ENCODE data around the gene TACC2. TPM values are rescaled to one million over a fixed set of nuclear protein-coding genes. Genes with fewer than 3 reads are reported as not detected.

TACC2 gene
- total RNA-seq, 4 donors from 2014 or later = 31.0 to 52.5 (median 42.2) TPM

DNA sequence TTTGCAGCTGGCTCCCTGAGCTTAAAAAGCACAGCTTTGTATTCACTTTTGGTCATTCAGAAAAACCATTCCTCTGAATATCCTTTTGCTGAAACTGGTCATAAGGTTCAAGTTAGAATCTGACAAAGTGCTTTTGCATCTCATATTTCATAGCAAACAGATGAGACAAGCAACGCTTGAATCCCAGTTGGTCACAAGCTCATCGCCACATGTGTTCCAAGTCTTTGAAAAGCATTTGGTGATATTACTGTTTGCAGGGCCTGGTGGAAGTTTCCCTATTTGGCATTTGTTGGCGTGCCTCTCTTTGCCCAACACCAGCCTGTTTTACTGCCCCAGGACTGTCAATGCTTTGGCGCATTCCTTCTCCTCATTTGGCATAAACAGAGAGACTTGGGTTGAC lies 10.3 kb downstream of the TACC2 start:
- DNase-seq (ENCODE audit: low spot score in 2 of 2) = no peak
- 74 to 82% methylated on average over 4 of the region's 4 CpGs for WGBS, 2 donors
- peaks cover 0 to 41% (median 5%) of the 10 kb centered on the region in 4 donors for H3K9me3 ChIP-seq
- TF ChIP-seq EP300 (IDR thresholded peaks at IDR 0.05) (no peak), POLR2A (IDR thresholded peaks at IDR 0.05) (no peak)
- TF ChIP-seq, protein P1, sequence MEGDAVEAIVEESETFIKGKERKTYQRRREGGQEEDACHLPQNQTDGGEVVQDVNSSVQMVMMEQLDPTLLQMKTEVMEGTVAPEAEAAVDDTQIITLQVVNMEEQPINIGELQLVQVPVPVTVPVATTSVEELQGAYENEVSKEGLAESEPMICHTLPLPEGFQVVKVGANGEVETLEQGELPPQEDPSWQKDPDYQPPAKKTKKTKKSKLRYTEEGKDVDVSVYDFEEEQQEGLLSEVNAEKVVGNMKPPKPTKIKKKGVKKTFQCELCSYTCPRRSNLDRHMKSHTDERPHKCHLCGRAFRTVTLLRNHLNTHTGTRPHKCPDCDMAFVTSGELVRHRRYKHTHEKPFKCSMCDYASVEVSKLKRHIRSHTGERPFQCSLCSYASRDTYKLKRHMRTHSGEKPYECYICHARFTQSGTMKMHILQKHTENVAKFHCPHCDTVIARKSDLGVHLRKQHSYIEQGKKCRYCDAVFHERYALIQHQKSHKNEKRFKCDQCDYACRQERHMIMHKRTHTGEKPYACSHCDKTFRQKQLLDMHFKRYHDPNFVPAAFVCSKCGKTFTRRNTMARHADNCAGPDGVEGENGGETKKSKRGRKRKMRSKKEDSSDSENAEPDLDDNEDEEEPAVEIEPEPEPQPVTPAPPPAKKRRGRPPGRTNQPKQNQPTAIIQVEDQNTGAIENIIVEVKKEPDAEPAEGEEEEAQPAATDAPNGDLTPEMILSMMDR (IDR thresholded peaks at IDR 0.05) = no peak
- peaks cover 0 to 4% (median 0%) of the 10 kb centered on the region in 4 donors for H3K4me1 ChIP-seq
- no peaks in the 10 kb centered on the region for H3K27me3 ChIP-seq
- no peak overlapping the region for H3K27ac ChIP-seq
- no peak overlapping the region for H3K4me3 ChIP-seq
- no peaks in the 10 kb centered on the region for H3K36me3 ChIP-seq

DNA sequence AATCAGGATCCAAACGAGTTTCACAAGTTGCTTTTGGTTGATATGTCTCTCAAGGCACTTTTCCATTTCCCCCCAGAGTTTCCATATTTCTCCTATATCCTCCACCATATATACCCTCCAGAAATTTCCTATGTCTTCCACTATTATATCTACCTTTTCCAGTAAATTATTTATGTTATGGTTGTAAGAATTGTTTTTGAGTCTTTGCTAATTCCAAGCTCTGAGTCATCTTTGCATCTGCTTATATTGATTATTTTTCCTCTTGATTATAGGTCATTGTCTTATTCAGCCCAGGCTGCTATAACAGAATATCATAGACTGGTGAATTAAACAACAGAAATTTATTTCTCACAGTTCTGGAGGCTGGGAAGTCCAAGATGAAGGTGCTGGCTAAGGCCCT lies 12.7 kb downstream of the TACC2 start:
- Histone ChIP-seq H3K27ac (no peak overlapping the region), H3K4me1 (no peaks in the 10 kb centered on the region), H3K27me3 (no peaks in the 10 kb centered on the region), H3K4me3 (no peak overlapping the region), H3K9me3 (peaks cover 0 to 49% (median 5%) of the 10 kb centered on the region in 4 donors), H3K36me3 (no peaks in the 10 kb centered on the region)
- DNase-seq (ENCODE audit: low spot score in 2 of 2) = no peak
- no peak for TF ChIP-seq EP300 (IDR thresholded peaks at IDR 0.05)
- WGBS, 2 donors = 59 to 71% methylated on average over 1 of the region's 1 CpG

DNA sequence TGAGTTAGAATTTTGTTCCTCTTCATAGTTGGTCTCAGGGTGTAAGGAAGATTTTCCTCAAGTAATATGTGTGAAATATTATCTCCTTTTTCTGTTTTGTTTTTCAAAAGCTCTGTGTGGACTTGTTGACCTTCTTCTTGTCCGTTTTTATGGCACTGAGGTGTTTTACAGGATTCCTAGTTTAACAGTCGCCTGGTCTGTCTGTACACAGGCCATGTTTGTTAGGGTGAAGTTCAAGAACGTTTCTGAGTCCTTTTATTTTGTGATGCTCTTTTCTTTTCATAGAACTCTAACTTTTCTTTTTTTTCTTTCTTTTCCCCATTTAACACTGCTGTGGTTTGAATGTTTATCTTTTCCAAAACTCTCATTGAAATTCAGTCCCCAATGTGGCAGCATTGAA lies 18.5 kb downstream of the TACC2 start:
- H3K27ac ChIP-seq = no peak overlapping the region
- H3K36me3 ChIP-seq = no peaks in the 10 kb centered on the region
- TF ChIP-seq, protein P1 (IDR thresholded peaks at IDR 0.05) = no peak
- no peak for TF ChIP-seq EP300 (IDR thresholded peaks at IDR 0.05)
- no peak for TF ChIP-seq POLR2A (IDR thresholded peaks at IDR 0.05)
- WGBS, 2 donors = 68 to 69% methylated on average over 3 of the region's 3 CpGs
- peaks cover 0 to 23% (median 3%) of the 10 kb centered on the region in 4 donors for H3K9me3 ChIP-seq
- H3K27me3 ChIP-seq = no peaks in the 10 kb centered on the region
- no peak overlapping the region for H3K4me3 ChIP-seq
- H3K4me1 ChIP-seq = no peaks in the 10 kb centered on the region
- DNase-seq (ENCODE audit: low spot score in 2 of 2) = no peak

DNA sequence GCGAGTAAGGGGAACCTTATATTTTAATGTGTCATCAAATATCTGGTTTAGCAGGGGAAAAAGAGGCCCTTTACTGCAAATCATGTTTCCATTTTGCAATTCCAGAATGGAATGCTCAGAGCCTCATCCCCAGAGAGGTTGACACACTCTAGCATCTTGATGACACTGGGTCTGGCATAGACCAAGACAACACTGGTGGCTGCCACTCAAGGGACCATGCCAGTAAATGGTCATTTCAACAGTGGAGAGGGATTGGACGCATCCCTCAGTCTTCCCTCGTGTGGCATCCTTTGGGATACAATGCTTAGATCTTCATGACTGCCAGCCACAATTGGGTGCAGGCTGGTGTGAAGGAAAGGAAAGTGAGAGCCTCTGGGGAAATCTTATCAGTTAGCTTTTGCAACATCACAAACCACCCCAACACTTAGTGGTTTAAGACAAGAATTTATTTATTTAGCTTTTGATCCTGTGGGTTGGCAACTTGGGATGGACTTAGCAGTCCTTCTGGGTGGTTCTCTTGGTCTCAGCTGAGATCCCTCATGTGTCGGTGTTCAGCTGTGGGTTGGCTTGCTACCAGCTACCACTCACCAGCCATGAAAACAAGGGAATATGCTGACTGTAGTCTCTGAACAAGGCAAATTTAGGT lies 21.6 kb downstream of the TACC2 start:
- H3K9me3 ChIP-seq = peaks cover 0 to 8% (median 0%) of the 10 kb centered on the region in 4 donors
- no peaks in the 10 kb centered on the region for H3K4me1 ChIP-seq
- no peak overlapping the region for H3K27ac ChIP-seq
- no peak for DNase-seq (ENCODE audit: low spot score in 2 of 2)
- no peaks in the 10 kb centered on the region for H3K36me3 ChIP-seq
- no peak for TF ChIP-seq EP300 (IDR thresholded peaks at IDR 0.05)
- TF ChIP-seq, protein P1 (IDR thresholded peaks at IDR 0.05) = no peak
- TF ChIP-seq POLR2A (IDR thresholded peaks at IDR 0.05) = no peak
- WGBS, 2 donors = 68 to 82% methylated on average over 4 of the region's 4 CpGs
- no peaks in the 10 kb centered on the region for H3K27me3 ChIP-seq
- no peak overlapping the region for H3K4me3 ChIP-seq

DNA sequence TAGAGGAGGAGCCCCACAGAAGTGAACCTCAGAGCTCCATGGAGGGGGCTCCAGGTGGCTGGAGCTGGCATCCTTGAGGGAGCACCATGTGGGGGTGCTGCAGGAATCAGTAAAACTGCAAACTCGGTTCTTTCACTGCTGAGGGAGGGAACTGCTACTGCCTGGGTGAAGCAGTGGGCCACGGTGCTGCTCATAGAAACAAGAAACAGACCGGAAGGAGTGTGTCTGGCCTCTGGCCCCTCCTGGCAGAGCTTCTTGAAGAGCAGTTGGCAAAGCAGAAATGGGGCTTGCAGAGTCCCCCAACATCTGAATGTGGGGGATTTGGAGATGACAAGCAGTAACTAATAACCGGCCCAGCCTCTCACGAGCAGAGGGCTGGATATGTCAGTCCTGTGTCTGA lies 23.8 kb downstream of the TACC2 start:
- H3K9me3 ChIP-seq = no peaks in the 10 kb centered on the region
- no peaks in the 10 kb centered on the region for H3K4me1 ChIP-seq
- no peak overlapping the region for H3K4me3 ChIP-seq
- DNase-seq (ENCODE audit: low spot score in 2 of 2) = no peak
- TF ChIP-seq POLR2A (IDR thresholded peaks at IDR 0.05) (no peak), EP300 (IDR thresholded peaks at IDR 0.05) (no peak)
- TF ChIP-seq, protein P1 (IDR thresholded peaks at IDR 0.05) = no peak
- 85 to 88% methylated on average over 5 of the region's 5 CpGs for WGBS, 2 donors
- H3K27me3 ChIP-seq = no peaks in the 10 kb centered on the region
- H3K36me3 ChIP-seq = no peaks in the 10 kb centered on the region
- H3K27ac ChIP-seq = no peak overlapping the region

Measured in tibial nerve (tissue), 4 donors.